HTR-8/SVneo (cell line): Measurements from ENCODE around the gene ALG9.
A peak's percentile ranks its signal among the peaks of the same experiment; 100 is the strongest.
"Not testable (repeated sequence)": the region's sequence is repeated elsewhere in the genome, so short reads cannot be mapped to it uniquely, and the experiment has no call there.

Experiments
- DNase-seq: peaks from one replicate; pipeline ENCODE4 v3.0.0; 2011; ENCODE audit warnings: low spot score, mixed read lengths; ENCODE audit not compliant: insufficient read length
- FAIRE-seq: peaks from 2 replicates; lab custom pipeline; 2011; peaks lifted over from hg19 to GRCh38; lab: Jason Lieb, UNC

The ALG9 gene

GRCh38 chr11:111807076-111807475 lies 64.3 kb downstream of the ALG9 start:
- DNase-seq (no peak), FAIRE-seq (no peak)

GRCh38 chr11:111801135-111801534 lies 70.2 kb downstream of the ALG9 start:
- no peak for DNase-seq
- no peak for FAIRE-seq

- DNase-seq (no peak), FAIRE-seq (peak; percentile 63)
These were observed 73.1 kb downstream of the ALG9 start for GRCh38 chr11:111798279-111798678.

GRCh38 chr11:111797145-111797581 lies 74.2 kb downstream of the ALG9 start:
- FAIRE-seq (peak; percentile 55), DNase-seq (no peak)

GRCh38 chr11:111796696-111797095 lies 74.7 kb downstream of the ALG9 start:
- DNase-seq (no peak), FAIRE-seq (no peak)

GRCh38 chr11:111795334-111795985 lies 75.9 kb downstream of the ALG9 start:
- FAIRE-seq = peak; percentile 80
- DNase-seq = no peak

GRCh38 chr11:111793863-111794262 lies 77.5 kb downstream of the ALG9 start:
- DNase-seq = no peak
- FAIRE-seq = peak; percentile 79

- FAIRE-seq = no peak
- no peak for DNase-seq
These were observed 78.4 kb downstream of the ALG9 start for GRCh38 chr11:111792955-111793500.

GRCh38 chr11:111792314-111792713 lies 79.1 kb downstream of the ALG9 start:
- peak; percentile 42 for FAIRE-seq
- DNase-seq = no peak

GRCh38 chr11:111788464-111788863 lies 82.9 kb downstream of the ALG9 start:
- DNase-seq = no peak
- FAIRE-seq = no peak

- DNase-seq = no peak
- FAIRE-seq = peak; percentile 72
These were observed 83.3 kb downstream of the ALG9 start for GRCh38 chr11:111788051-111788450.

GRCh38 chr11:111785886-111786412 lies 85.4 kb downstream of the ALG9 start:
- DNase-seq (no peak), FAIRE-seq (no peak)

- DNase-seq (no peak), FAIRE-seq (no peak)
These were observed 86.3 kb downstream of the ALG9 start for GRCh38 chr11:111785076-111785475.

GRCh38 chr11:111784311-111784710 lies 87.1 kb downstream of the ALG9 start:
- FAIRE-seq = not testable (repeated sequence)

GRCh38 chr11:111782109-111782741 lies 89.2 kb downstream of the ALG9 start:
- no peak for FAIRE-seq
- DNase-seq = no peak

More at GRCh38 chr11:111784311-111784710, 87.1 kb downstream of the ALG9 start:
- not testable (repeated sequence) for DNase-seq

GRCh38 chr11:111779118-111779517 lies 92.3 kb downstream of the ALG9 start:
- no peak for DNase-seq
- no peak for FAIRE-seq

- FAIRE-seq (peak; percentile 44), DNase-seq (no peak)
These were observed 93.3 kb downstream of the ALG9 start for GRCh38 chr11:111778047-111778558.

- DNase-seq = peak; percentile 87
- FAIRE-seq = peak; percentile 91
These were observed 94.0 kb downstream of the ALG9 start for GRCh38 chr11:111777094-111778046.

- FAIRE-seq (peak; percentile 28), DNase-seq (no peak)
These were observed 94.8 kb downstream of the ALG9 start for GRCh38 chr11:111776398-111777093.
